H1 (cell line): ENCODE results near the gene PPM1L. TPM values are rescaled to one million over a fixed set of nuclear protein-coding genes. Genes with fewer than 3 reads are reported as not detected.

Experiments used
- HDAC6 ChIP-seq: IDR thresholded peaks from one replicate; pipeline ENCODE4 v1.7.1; 2012; ENCODE audit warnings: low read depth, mild to moderate bottlenecking, inconsistent platforms, low read length, moderate library complexity
- KDM4A ChIP-seq: IDR thresholded peaks from one replicate; pipeline ENCODE4 v1.7.1; 2012; ENCODE audit warnings: low read depth, mild to moderate bottlenecking, moderate library complexity, low read length, inconsistent platforms; ENCODE audit not compliant: severe bottlenecking
- MAFK ChIP-seq: IDR thresholded peaks from 2 replicates; pipeline ENCODE4 v1.6.1; 2012; ENCODE audit warnings: low read depth, mild to moderate bottlenecking, improper control_type of control experiment, low read length
- SIX5 ChIP-seq: IDR thresholded peaks from 2 replicates; pipeline ENCODE4 v1.6.1; 2011; ENCODE audit warnings: mild to moderate bottlenecking, low read depth, low read length
- polyA plus RNA-seq, 7 experiments: library from polyadenylated mRNA; depleted of rRNA in 3 of 7; stranded (reverse) in 5 of 7; unstranded in 2 of 7; fragments of >200 nt in 5 of 7; fragments of 200-250 nt in 2 of 7; gene quantifications; 1 replicate in 5 of 7; 2 replicates in 1 of 7; 4 replicates in 1 of 7; pipeline versions ENCODE4 v1.2.1 to v1.2.3, GENCODE V29; 2011 to 2013; ENCODE audit warnings: missing spikeins in 2 of 7, mixed read lengths in 2 of 7
- total RNA-seq: library from RNA; stranded (reverse); fragmentation: NEBNext Ultra II Directional; extraction: Animal tissue kit (Norgen Biotek cat#: 25700); gene quantifications from 2 replicates; pipeline ENCODE4 v1.2.1, GENCODE V29; 2021
- TF ChIP-seq, protein P1 (sequence below), 3 experiments: IDR thresholded peaks; 1 replicate in 2 of 3; 2 replicates in 1 of 3; pipeline versions ENCODE4 v1.5.1 to v1.6.1; 2011; ENCODE audit warnings: low read length in 3 of 3, mild to moderate bottlenecking in 3 of 3, inconsistent platforms in 2 of 3, low read depth in 1 of 3, moderate library complexity in 1 of 3; ENCODE audit not compliant: insufficient read depth in 1 of 3; ENCODE audit errors: control extremely low read depth in 1 of 3

Gene PPM1L
- total and polyA plus RNA-seq, 2 of the 8 experiments (the other 6 are each of a cell fraction or from before 2014, with no cell fraction given): 2.8 to 18.1 TPM

DNA sequence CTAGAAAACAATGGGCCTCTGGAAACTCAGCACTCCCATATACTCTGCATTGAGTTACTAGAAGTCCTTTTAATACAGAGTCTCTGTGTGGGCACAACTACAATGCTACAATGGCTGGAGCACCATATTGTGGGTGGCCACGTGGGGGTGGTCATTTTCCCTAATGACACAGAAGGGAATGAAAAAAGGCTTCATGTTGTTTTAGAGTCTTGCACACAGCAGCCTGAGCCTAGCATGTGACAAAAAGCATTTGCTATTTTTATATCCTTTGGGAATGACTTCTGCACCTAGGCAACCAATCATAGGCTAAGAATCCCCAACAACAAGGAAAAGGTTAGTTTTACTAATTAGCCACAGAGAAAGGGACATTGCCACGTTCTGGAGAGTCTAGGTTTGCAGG, 120.6 kb downstream of the PPM1L start (continued):
- TF ChIP-seq, protein P1, sequence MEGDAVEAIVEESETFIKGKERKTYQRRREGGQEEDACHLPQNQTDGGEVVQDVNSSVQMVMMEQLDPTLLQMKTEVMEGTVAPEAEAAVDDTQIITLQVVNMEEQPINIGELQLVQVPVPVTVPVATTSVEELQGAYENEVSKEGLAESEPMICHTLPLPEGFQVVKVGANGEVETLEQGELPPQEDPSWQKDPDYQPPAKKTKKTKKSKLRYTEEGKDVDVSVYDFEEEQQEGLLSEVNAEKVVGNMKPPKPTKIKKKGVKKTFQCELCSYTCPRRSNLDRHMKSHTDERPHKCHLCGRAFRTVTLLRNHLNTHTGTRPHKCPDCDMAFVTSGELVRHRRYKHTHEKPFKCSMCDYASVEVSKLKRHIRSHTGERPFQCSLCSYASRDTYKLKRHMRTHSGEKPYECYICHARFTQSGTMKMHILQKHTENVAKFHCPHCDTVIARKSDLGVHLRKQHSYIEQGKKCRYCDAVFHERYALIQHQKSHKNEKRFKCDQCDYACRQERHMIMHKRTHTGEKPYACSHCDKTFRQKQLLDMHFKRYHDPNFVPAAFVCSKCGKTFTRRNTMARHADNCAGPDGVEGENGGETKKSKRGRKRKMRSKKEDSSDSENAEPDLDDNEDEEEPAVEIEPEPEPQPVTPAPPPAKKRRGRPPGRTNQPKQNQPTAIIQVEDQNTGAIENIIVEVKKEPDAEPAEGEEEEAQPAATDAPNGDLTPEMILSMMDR (IDR thresholded peaks at IDR 0.05; ENCODE audit: control extremely low read depth in 1 of 3, insufficient read depth in 1 of 3, low read depth in 1 of 3, low read length in 3 of 3): no peak
- TF ChIP-seq HDAC6 (no peak), KDM4A (no peak), SIX5 (no peak), MAFK (no peak)
